ENCODE results near the gene PEX13. TPM values are rescaled to one million over a fixed set of nuclear protein-coding genes. Genes with fewer than 3 reads are reported as not detected.

Gene PEX13
- polyA plus RNA-seq, 1 donor (not counting 4 experiments of a cell fraction or from before 2014, with no cell fraction given): 35.9 TPM

GRCh38 chr2:61091485-61091884 is 74.0 kb downstream of the PEX13 start:
- no peak overlapping the region for H3K4me3 ChIP-seq (ENCODE audit: control insufficient read depth in 2 of 3, extremely low read depth in 1 of 3, insufficient read depth in 2 of 3, low read depth in 1 of 3, low read length in 3 of 3)
- H3K4me2 ChIP-seq (ENCODE audit: control insufficient read depth, extremely low read depth, insufficient read depth, low read depth, low read length): no peak overlapping the region
- FAIRE-seq (no peak), DNase-seq (ENCODE audit: low read depth, low spot score) (no peak)
- H4K20me1 ChIP-seq (ENCODE audit: control insufficient read depth, extremely low read depth, insufficient read depth, low read length): no peaks in the 10 kb centered on the region
- H3K4me1 ChIP-seq (ENCODE audit: control insufficient read depth, extremely low read depth, insufficient read depth, low read length): no peaks in the 10 kb centered on the region
- dilution Hi-C loops (cut with MboI; ENCODE audit: extremely low pct_ligation_motif_present, low sequenced_read_pairs): no loop called here
- TF ChIP-seq CTCF (optimal IDR thresholded peaks at IDR 0.05 in 1 of 3, IDR thresholded peaks at IDR 0.05 in 1 of 3, conservative IDR thresholded peaks at IDR 0.05 in 1 of 3; ENCODE audit: extremely low read depth in 1 of 3, insufficient read depth in 2 of 3, low read length in 3 of 3) (no peak), EZH2 (IDR thresholded peaks at IDR 0.05; ENCODE audit: low read length) (no peak)
- H3K36me3 ChIP-seq (ENCODE audit: control insufficient read depth in 2 of 2, extremely low read depth in 1 of 2, insufficient read depth in 2 of 2, low read length in 2 of 2): peaks cover 0 to 2% of the 10 kb centered on the region in 2 experiments
- H3K9ac ChIP-seq (ENCODE audit: control insufficient read depth, extremely low read depth, insufficient read depth, low read length): no peak overlapping the region
- no peak overlapping the region for H3K27ac ChIP-seq (ENCODE audit: control insufficient read depth, insufficient read depth, low read length)
- H2AFZ ChIP-seq (ENCODE audit: control insufficient read depth, low read length): no peak overlapping the region
- H3K9me1 ChIP-seq (ENCODE audit: control insufficient read depth, extremely low read depth, insufficient read depth, low read length): no peaks in the 10 kb centered on the region
- no peaks in the 10 kb centered on the region for H3K79me2 ChIP-seq (ENCODE audit: control insufficient read depth, insufficient read depth, low read length)
- H3K9me3 ChIP-seq (ENCODE audit: control insufficient read depth, low read depth, low read length): no peaks in the 10 kb centered on the region
- no peaks in the 10 kb centered on the region for H3K27me3 ChIP-seq (ENCODE audit: control insufficient read depth, extremely low read depth, insufficient read depth, low read length)

GRCh38 chr2:61096438-61096837 is 78.9 kb downstream of the PEX13 start:
- Histone ChIP-seq H3K79me2 (ENCODE audit: control insufficient read depth, insufficient read depth, low read length) (no peaks in the 10 kb centered on the region), H3K4me1 (ENCODE audit: control insufficient read depth, extremely low read depth, insufficient read depth, low read length) (no peaks in the 10 kb centered on the region), H3K27me3 (ENCODE audit: control insufficient read depth, extremely low read depth, insufficient read depth, low read length) (no peaks in the 10 kb centered on the region), H2AFZ (ENCODE audit: control insufficient read depth, low read length) (no peak overlapping the region), H3K9me3 (ENCODE audit: control insufficient read depth, low read depth, low read length) (no peaks in the 10 kb centered on the region), H3K9ac (ENCODE audit: control insufficient read depth, extremely low read depth, insufficient read depth, low read length) (no peak overlapping the region), H3K27ac (ENCODE audit: control insufficient read depth, insufficient read depth, low read length) (no peak overlapping the region), H4K20me1 (ENCODE audit: control insufficient read depth, extremely low read depth, insufficient read depth, low read length) (no peaks in the 10 kb centered on the region), H3K36me3 (ENCODE audit: control insufficient read depth in 2 of 2, extremely low read depth in 1 of 2, insufficient read depth in 2 of 2, low read length in 2 of 2) (no peaks in the 10 kb centered on the region), H3K4me2 (ENCODE audit: control insufficient read depth, extremely low read depth, insufficient read depth, low read depth, low read length) (no peak overlapping the region), H3K4me3 (ENCODE audit: control insufficient read depth in 2 of 3, extremely low read depth in 1 of 3, insufficient read depth in 2 of 3, low read depth in 1 of 3, low read length in 3 of 3) (no peak overlapping the region), H3K9me1 (ENCODE audit: control insufficient read depth, extremely low read depth, insufficient read depth, low read length) (no peaks in the 10 kb centered on the region)
- TF ChIP-seq CTCF (optimal IDR thresholded peaks at IDR 0.05 in 1 of 3, IDR thresholded peaks at IDR 0.05 in 1 of 3, conservative IDR thresholded peaks at IDR 0.05 in 1 of 3; ENCODE audit: extremely low read depth in 1 of 3, insufficient read depth in 2 of 3, low read length in 3 of 3) (no peak), EZH2 (IDR thresholded peaks at IDR 0.05; ENCODE audit: low read length) (no peak)
- FAIRE-seq: no peak
- DNase-seq (ENCODE audit: low read depth, low spot score): no peak
- dilution Hi-C loops (cut with MboI; ENCODE audit: extremely low pct_ligation_motif_present, low sequenced_read_pairs): no loop called here

Measured in keratinocyte (primary cell).